HFFc6 (cell line): ENCODE results near the gene GLIS1. TPM values are rescaled to one million over a fixed set of nuclear protein-coding genes. Genes with fewer than 3 reads are reported as not detected.

Experiments used
- DNase-seq: peaks from one replicate; pipeline ENCODE4 v3.0.0-alpha.2; 2018
- H3K27ac Mint-ChIP-seq: 2 replicates; pipeline ENCODE4 v1.8.0; 2020; ENCODE audit warnings: mild to moderate bottlenecking, mixed read lengths
- H3K27me3 Mint-ChIP-seq: 2 replicates; pipeline ENCODE4 v1.8.0; 2021; ENCODE audit warnings: mild to moderate bottlenecking, moderate library complexity, mixed read lengths; ENCODE audit not compliant: insufficient read depth
- H3K36me3 Mint-ChIP-seq: 2 replicates; pipeline ENCODE4 v1.8.0; 2021; ENCODE audit warnings: low read depth, mixed read lengths
- H3K4me1 Mint-ChIP-seq: 2 replicates; pipeline ENCODE4 v1.8.0; 2020; ENCODE audit warnings: low read depth, mixed read lengths
- H3K4me3 Mint-ChIP-seq: 2 replicates; pipeline ENCODE4 v1.8.0; 2020; ENCODE audit warnings: mild to moderate bottlenecking, moderate library complexity, mixed read lengths
- H3K9me3 Mint-ChIP-seq: 2 replicates; pipeline ENCODE4 v1.8.0; 2020; ENCODE audit warnings: mild to moderate bottlenecking, mixed read lengths
- total RNA-seq, 6 experiments: library from RNA; stranded (reverse); fragmentation: NEBNext Ultra II Directional; extraction: Animal tissue kit (Norgen Biotek cat#: 25700); gene quantifications; 2 replicates in 1 of 6; 3 replicates in 5 of 6; pipeline ENCODE4 v1.2.3, GENCODE V29; 2021
- TF ChIP-seq, protein P1 (sequence below): fragments of 200-600 bp; sonication (generic); IDR thresholded peaks from 2 replicates; pipeline ENCODE4 v1.5.0; 2021; ENCODE audit warnings: antibody characterized with exemption, mild to moderate bottlenecking

The GLIS1 gene
- total RNA-seq, 6 experiments from 2014 or later: 1.1 to 1.9 (median 1.2) TPM

DNA sequence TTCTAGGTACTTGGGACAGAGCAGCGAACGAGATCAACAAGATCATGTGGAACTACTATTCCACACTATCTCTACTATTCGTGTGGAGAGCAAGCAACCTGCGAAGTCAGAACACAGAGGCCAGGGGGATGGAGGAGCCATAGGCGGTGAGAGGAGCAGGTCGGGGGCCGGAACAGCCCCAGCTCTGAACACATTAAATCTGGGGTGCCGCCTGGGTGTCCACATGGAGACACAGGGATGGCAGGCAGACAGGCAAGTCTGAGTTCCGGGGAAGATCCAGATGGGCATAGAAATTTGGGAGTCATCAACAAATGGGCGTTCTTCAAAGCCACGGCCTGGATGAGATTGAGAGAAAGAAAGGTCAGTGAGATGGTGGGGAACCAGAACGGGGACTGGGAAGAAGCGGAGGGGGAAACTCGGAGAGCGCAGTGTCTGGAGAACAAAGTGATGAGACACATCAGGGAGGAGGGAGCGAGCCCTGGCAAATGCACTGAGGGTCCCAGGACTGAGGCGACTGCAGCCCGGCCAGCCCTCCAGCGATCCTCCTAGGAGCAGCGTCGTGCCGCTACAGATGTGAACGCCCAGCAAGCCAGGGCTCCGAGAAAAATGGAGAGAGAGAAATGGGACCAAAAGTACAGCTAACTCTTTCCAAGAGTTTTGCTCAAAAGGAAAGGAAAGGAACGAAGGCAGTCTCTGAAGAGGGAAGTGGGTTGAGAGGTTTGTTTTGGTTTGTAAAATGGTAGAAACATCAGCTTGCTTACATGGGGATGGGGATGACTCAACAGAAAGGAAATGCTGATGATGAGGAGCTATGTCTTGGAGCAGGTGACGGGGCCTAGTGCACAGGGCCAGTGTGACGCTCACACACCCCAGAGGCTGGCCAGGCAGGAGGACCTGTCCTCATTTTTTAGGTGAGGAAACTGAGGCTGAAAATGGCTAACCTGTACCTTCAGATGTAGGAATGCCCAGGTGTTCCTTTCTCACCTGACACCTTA lies 84.5 kb downstream of the GLIS1 start:
- no peaks in the 10 kb centered on the region for H3K36me3 Mint-ChIP-seq
- peaks cover 33% of the 10 kb centered on the region for H3K4me1 Mint-ChIP-seq
- DNase-seq: peak; percentile 35
- H3K27me3 Mint-ChIP-seq: peaks cover 32% of the 10 kb centered on the region
- TF ChIP-seq, protein P1, sequence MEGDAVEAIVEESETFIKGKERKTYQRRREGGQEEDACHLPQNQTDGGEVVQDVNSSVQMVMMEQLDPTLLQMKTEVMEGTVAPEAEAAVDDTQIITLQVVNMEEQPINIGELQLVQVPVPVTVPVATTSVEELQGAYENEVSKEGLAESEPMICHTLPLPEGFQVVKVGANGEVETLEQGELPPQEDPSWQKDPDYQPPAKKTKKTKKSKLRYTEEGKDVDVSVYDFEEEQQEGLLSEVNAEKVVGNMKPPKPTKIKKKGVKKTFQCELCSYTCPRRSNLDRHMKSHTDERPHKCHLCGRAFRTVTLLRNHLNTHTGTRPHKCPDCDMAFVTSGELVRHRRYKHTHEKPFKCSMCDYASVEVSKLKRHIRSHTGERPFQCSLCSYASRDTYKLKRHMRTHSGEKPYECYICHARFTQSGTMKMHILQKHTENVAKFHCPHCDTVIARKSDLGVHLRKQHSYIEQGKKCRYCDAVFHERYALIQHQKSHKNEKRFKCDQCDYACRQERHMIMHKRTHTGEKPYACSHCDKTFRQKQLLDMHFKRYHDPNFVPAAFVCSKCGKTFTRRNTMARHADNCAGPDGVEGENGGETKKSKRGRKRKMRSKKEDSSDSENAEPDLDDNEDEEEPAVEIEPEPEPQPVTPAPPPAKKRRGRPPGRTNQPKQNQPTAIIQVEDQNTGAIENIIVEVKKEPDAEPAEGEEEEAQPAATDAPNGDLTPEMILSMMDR: no peak
- H3K27ac Mint-ChIP-seq: no peak overlapping the region
- peak overlapping the region; percentile 9; the same call in 1 of the 2 replicates for H3K4me3 Mint-ChIP-seq
- H3K9me3 Mint-ChIP-seq: no peaks in the 10 kb centered on the region

DNA sequence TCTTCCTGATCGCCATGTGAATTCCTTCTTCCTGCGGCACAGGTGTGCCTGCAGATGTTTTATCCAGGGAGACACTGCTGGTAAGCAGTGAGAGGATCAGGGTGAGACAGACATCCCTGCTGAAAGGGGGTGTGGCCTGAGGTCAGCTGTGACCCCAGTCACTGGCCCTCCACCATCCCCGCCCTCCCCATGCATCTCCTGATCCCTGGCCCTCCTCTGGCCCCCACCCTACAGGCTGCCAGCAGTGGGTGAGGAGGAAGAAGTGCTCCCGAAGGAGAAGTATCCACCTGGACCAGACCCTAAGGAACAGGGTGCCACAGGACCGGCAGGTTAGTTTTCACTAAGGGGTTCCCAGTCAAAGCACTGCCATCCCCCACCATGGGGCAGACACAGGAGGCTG lies 85.3 kb downstream of the GLIS1 start:
- H3K27me3 Mint-ChIP-seq: peaks cover 32% of the 10 kb centered on the region
- peaks cover 33% of the 10 kb centered on the region for H3K4me1 Mint-ChIP-seq
- DNase-seq: no peak
- TF ChIP-seq, protein P1: no peak
- no peaks in the 10 kb centered on the region for H3K36me3 Mint-ChIP-seq
- H3K4me3 Mint-ChIP-seq: no peak overlapping the region
- no peaks in the 10 kb centered on the region for H3K9me3 Mint-ChIP-seq
- H3K27ac Mint-ChIP-seq: no peak overlapping the region

DNA sequence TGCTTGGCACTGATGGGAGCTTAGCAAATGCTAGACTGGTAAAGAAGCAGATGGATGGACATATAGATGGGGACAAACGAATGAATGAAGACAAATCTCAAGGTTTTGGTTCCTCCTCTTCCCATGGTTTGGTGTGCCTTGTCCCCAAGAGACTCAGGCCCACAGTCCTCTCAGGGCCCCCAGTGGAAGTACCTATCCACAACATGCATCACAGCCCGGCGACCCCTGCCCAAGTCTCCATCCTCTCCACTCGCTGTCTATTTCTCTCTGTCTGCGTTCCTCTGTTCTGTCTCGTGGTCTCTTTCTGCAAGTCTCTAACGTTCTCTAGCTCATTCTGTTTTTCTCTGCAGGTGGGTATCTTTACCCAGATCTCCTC lies 85.8 kb downstream of the GLIS1 start:
- DNase-seq: no peak
- TF ChIP-seq, protein P1: no peak
- H3K9me3 Mint-ChIP-seq: no peaks in the 10 kb centered on the region
- H3K27me3 Mint-ChIP-seq: peaks cover 32% of the 10 kb centered on the region
- no peak overlapping the region for H3K27ac Mint-ChIP-seq
- H3K36me3 Mint-ChIP-seq: no peaks in the 10 kb centered on the region
- peaks cover 33% of the 10 kb centered on the region for H3K4me1 Mint-ChIP-seq
- H3K4me3 Mint-ChIP-seq: no peak overlapping the region

DNA sequence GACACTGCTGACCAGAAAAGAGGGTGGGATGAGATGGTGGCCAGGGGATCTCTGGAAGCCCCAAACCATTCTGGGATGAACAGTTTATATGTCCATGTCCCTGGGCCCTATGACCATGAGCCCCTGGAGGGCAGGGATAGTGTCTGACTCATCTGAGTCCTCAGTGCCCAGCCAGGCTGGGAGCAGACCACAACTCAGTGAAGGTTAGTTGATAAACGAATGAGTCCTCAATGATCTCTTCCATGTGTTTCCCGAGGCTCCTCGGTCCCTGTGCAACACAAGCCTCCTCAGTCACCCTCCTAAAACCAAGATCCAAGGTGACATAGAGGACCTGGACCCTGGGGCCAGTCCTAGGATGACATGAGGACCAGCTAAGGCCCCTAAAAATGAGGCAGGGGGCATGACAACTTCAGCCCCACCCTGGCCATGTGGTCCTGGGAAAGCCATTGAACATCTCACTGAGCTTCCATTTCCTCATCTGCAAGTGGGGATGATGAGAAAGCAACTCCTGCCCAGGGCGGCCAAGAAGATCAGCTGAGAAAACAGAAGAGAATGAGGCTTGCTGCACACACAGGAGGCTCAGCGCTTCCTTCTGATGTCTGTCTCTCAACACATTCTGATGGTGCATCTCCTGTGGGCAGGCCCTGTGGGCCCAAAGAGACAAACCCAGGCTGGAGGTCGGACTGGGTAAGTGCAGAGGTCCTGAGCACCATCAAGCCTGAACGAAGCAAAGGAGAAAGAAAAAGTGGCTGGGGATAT lies 86.3 kb downstream of the GLIS1 start:
- H3K9me3 Mint-ChIP-seq: no peaks in the 10 kb centered on the region
- no peak for DNase-seq
- peaks cover 31% of the 10 kb centered on the region for H3K27me3 Mint-ChIP-seq
- no peaks in the 10 kb centered on the region for H3K36me3 Mint-ChIP-seq
- TF ChIP-seq, protein P1: no peak
- no peak overlapping the region for H3K27ac Mint-ChIP-seq
- no peak overlapping the region for H3K4me3 Mint-ChIP-seq
- H3K4me1 Mint-ChIP-seq: peaks cover 33% of the 10 kb centered on the region

DNA sequence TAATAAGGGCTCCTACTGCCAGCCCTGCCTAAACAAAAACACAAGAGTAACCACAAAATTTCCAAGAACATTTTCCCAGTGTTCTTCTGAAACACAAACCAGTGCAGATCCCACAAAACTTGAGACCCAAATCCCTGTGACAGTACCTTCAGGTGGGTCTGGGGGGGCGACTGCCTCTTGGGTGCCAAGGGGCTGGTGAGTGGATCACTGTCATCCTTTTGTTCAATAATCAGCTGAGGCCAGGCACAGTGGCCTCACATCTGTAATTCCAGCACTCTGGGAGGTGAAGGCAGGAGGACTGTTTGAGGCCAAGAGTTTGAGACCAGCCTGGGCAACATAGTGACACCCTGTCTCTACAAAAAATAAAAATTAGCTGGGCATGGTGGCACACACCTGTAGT lies 87.6 kb downstream of the GLIS1 start:
- H3K9me3 Mint-ChIP-seq: no peaks in the 10 kb centered on the region
- H3K36me3 Mint-ChIP-seq: no peaks in the 10 kb centered on the region
- TF ChIP-seq, protein P1: no peak
- peaks cover 35% of the 10 kb centered on the region for H3K27me3 Mint-ChIP-seq
- peaks cover 25% of the 10 kb centered on the region for H3K4me1 Mint-ChIP-seq
- DNase-seq: no peak
- H3K4me3 Mint-ChIP-seq: no peak overlapping the region
- H3K27ac Mint-ChIP-seq: no peak overlapping the region
